ENCODE measurements around the gene PTPRE. TPM values are rescaled to one million over a fixed set of nuclear protein-coding genes. Genes with fewer than 3 reads are reported as not detected.

The PTPRE gene
- total RNA-seq, 1 experiment from 2014 or later = 3.1 TPM

GRCh38 chr10:127971101-127971946 is 64.4 kb downstream of the PTPRE start (continued):
- TF ChIP-seq ZBTB21 (CRISPR knock-in tag; IDR thresholded peaks at IDR 0.05; ENCODE audit: borderline replicate concordance) = no peak
- no peak for TF ChIP-seq HMGA2 (CRISPR knock-in tag; IDR thresholded peaks at IDR 0.05)

GRCh38 chr10:127971963-127972615 is 65.2 kb downstream of the PTPRE start:
- TF ChIP-seq NR2C2 (CRISPR knock-in tag; IDR thresholded peaks at IDR 0.05) (no peak), FOXJ3 (CRISPR knock-in tag; IDR thresholded peaks at IDR 0.05; ENCODE audit: borderline replicate concordance) (no peak), HMGA2 (CRISPR knock-in tag; IDR thresholded peaks at IDR 0.05) (no peak)
- TF ChIP-seq, protein P1, sequence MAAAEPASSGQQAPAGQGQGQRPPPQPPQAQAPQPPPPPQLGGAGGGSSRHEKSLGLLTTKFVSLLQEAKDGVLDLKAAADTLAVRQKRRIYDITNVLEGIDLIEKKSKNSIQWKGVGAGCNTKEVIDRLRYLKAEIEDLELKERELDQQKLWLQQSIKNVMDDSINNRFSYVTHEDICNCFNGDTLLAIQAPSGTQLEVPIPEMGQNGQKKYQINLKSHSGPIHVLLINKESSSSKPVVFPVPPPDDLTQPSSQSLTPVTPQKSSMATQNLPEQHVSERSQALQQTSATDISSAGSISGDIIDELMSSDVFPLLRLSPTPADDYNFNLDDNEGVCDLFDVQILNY (CRISPR knock-in tag; IDR thresholded peaks at IDR 0.05) = no peak
- ATAC-seq (no peak), DNase-seq (ENCODE audit: low spot score) (no peak)
- Mint-ChIP-seq H3K4me1 (peaks cover 39% of the 10 kb centered on the region), H3K9me3 (peaks cover 4% of the 10 kb centered on the region; the same call in 1 of the 2 replicates), H3K27me3 (ENCODE audit: low read depth) (no peaks in the 10 kb centered on the region), H3K27ac (no peak overlapping the region), H3K36me3 (no peaks in the 10 kb centered on the region), H3K4me3 (no peak overlapping the region)
- ChIA-PET POLR2A (no interaction called here), CTCF (interaction anchor here (3.4 kb wide), 1 partner anchor 65 kb away, joined by 20 read pairs; the partner anchor contains the start of gene PTPRE)

- TF ChIP-seq TCF7 (CRISPR knock-in tag; IDR thresholded peaks at IDR 0.05; ENCODE audit: low read depth) (no peak), NR1H2 (CRISPR knock-in tag; IDR thresholded peaks at IDR 0.05) (no peak)
- TF ChIP-seq, protein P2, sequence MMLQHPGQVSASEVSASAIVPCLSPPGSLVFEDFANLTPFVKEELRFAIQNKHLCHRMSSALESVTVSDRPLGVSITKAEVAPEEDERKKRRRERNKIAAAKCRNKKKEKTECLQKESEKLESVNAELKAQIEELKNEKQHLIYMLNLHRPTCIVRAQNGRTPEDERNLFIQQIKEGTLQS (CRISPR knock-in tag; conservative IDR thresholded peaks at IDR 0.05) = no peak
- no peaks in the 10 kb centered on the region for H3K27me3 Mint-ChIP-seq (ENCODE audit: low read depth)
- peaks cover 39% of the 10 kb centered on the region for H3K4me1 Mint-ChIP-seq
- ChIA-PET CTCF (interaction anchor here (1.0 to 3.4 kb wide), 4 partner anchors 37 to 97 kb away, joined by 4 to 20 read pairs (median 4); partner anchors contain the start of gene PTPRE), POLR2A (no interaction called here)
- no peaks in the 10 kb centered on the region for H3K36me3 Mint-ChIP-seq
- no peak for ATAC-seq
- H3K27ac Mint-ChIP-seq = no peak overlapping the region
- H3K4me3 Mint-ChIP-seq = no peak overlapping the region
- H3K9me3 Mint-ChIP-seq = no peaks in the 10 kb centered on the region
- DNase-seq (ENCODE audit: low spot score) = no peak
These were observed 66.0 kb downstream of the PTPRE start for GRCh38 chr10:127972751-127973357.

GRCh38 chr10:127973791-127974311 is 66.9 kb downstream of the PTPRE start:
- H3K27me3 Mint-ChIP-seq (ENCODE audit: low read depth) = no peaks in the 10 kb centered on the region
- H3K36me3 Mint-ChIP-seq = no peaks in the 10 kb centered on the region
- H3K4me1 Mint-ChIP-seq = peaks cover 29% of the 10 kb centered on the region
- ChIA-PET CTCF (interaction anchor here (0.6 to 3.4 kb wide), 6 partner anchors 36 to 103 kb away, joined by 3 to 20 read pairs (median 4); partner anchors contain the start of gene PTPRE), POLR2A (no interaction called here)
- H3K4me3 Mint-ChIP-seq = no peak overlapping the region
- no peak overlapping the region for H3K27ac Mint-ChIP-seq
- DNase-seq (ENCODE audit: low spot score) (peak; percentile 32), ATAC-seq (peak; percentile 96)
- H3K9me3 Mint-ChIP-seq = no peaks in the 10 kb centered on the region
- TF ChIP-seq, protein P1 (CRISPR knock-in tag; IDR thresholded peaks at IDR 0.05) = no peak
- no peak for TF ChIP-seq ZNF232 (CRISPR knock-in tag; IDR thresholded peaks at IDR 0.05)
- no peak for TF ChIP-seq FOXJ3 (CRISPR knock-in tag; IDR thresholded peaks at IDR 0.05; ENCODE audit: borderline replicate concordance)
- TF ChIP-seq OVOL2 (CRISPR knock-in tag; IDR thresholded peaks at IDR 0.05; ENCODE audit: borderline replicate concordance) = no peak
- TF ChIP-seq MLX (CRISPR knock-in tag; IDR thresholded peaks at IDR 0.05) = no peak
- TF ChIP-seq, protein P3, sequence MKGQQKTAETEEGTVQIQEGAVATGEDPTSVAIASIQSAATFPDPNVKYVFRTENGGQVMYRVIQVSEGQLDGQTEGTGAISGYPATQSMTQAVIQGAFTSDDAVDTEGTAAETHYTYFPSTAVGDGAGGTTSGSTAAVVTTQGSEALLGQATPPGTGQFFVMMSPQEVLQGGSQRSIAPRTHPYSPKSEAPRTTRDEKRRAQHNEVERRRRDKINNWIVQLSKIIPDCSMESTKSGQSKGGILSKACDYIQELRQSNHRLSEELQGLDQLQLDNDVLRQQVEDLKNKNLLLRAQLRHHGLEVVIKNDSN (CRISPR knock-in tag; IDR thresholded peaks at IDR 0.05) = no peak
- TF ChIP-seq, protein P4, sequence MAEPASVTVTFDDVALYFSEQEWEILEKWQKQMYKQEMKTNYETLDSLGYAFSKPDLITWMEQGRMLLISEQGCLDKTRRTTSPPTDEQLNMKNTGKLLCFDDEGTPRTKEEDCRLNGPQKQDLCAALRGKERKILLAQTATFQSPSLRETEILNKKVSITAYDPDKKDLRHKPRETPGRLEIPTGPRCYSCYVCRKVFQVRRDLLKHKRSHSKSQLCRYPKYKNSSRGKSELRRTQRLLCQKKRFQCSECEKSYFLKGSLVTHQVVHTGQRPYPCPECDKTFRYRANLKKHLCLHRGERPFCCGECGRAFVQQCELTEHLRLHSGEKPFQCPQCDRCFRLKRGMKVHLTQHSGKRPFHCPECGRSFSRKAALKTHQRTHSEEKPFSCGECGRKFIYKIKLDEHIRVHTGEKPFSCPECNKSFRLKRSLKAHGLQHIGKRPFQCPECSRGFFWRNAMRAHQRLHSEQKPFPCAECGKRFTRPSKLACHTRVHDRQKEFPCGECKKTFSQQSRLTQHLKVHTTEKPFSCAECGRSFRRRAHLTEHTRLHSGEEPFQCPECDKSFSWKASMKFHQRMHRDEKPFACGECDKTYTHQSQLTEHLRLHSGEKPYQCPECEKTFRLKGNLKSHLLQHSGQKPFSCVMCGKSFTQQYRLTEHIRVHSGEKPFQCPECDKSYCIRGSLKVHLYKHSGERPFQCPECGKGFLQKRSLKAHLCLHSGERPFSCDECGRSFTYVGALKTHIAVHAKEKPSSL (CRISPR knock-in tag; conservative IDR thresholded peaks at IDR 0.05) = no peak
- TF ChIP-seq GABPB1 (CRISPR knock-in tag; IDR thresholded peaks at IDR 0.05) = no peak
- TF ChIP-seq KAT7 (CRISPR knock-in tag; IDR thresholded peaks at IDR 0.05; ENCODE audit: borderline replicate concordance) = no peak
